Stimulated activated CD8-positive, alpha-beta memory T cell treated with anti-CD3 and anti-CD28 coated beads, Interleukin-15, amount 100 ng/mL, for 48 hours (primary cell): ENCODE measurements around the gene PREX1.

Experiments used
- DNase-seq, 2 donors: peaks; one replicate each; pipeline ENCODE4 v3.0.0-alpha.2; 2020; ENCODE audit warnings: low read depth in 2 of 2

The PREX1 gene

DNA sequence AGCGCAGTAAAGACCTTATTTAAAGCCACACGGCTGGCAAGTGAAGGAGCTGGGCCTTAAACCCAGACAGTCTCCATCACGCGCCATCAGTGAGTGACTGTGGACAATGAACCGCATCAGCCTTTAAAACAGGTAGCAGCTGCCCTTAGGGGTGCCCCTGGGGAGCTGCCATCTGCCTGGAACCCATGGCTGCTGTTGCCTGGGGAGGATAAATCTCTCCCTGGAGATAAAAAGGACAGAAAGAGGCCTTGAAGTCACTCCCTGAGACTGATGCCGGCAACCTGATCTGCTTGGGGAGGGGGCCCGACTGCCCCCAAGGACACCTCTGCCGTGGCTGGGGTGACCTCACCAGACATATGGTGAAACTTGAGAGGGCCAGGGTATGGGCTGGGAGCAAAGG, 73.5 kb downstream of the PREX1 start:
- no peak for DNase-seq

DNA sequence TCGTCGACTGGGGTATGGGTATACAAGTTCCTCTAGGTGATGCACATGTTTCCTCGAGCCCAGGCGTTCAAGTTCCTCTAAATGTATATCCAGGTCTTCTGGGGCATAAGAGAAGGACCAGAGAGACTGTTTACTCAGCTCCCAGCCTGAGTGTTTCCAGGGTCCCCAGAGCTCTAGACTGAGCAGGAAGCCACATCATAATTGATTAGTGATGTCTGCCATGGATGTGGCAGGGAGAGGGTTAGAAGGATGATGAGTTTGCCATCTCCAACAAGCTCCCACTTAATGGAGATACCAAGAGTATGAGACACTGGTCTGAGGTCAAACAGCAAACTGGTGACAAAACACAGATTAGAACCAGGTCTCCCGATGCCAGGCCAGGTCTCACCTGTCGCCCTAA, 74.8 kb downstream of the PREX1 start:
- no peak for DNase-seq

DNA sequence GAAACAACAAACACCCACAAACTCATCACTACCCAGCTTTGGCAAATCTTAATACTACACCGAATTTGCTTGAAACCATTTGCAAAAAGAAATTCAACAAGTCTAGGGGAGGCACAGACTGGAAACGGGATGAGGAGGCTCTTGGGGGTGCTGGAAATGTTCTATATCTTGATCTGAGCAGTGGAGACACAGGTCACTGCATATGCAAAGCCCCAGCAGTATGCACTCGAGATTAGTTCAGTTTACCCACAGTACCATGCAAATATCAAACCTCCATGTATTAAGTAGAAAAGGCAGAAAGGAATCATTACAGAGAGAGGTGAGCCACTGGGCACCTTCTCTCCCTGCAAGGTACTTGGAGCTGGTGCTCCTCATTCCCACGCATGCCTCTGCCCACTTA, 75.9 kb downstream of the PREX1 start:
- DNase-seq: no peak

DNA sequence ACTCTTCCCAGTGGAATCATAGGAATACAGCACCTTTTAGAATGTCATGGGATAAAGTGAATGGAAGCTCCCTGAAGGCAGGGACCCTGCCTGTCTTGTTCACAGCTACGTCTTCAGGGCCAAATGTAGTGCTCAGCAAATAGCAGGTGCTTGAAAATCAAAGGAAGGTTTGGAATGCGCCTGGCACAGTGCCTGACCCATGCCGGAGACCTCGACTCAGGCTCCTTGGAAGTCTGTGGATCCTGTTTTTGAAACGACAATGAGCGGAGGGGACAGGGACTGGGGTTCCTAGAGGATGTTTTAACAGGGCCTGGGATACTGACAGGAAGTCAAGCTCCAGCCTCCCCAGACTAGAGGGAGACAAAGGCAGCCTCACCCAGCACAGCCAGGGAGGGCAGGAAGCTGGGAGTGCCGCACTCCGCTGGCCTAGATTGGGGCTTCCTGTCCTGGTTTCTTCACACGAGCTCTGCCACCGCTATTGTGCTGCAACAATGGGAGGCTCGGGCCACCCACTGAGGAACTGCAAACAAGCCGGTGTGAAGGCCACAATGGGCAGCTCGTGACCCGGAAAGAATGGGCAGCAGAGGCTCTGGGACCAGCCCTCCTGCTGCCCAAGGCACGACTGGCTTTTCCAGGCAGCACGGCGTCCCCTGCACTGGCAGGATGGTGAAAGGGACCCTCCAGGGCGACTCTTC, 76.7 kb downstream of the PREX1 start:
- DNase-seq: no peak

DNA sequence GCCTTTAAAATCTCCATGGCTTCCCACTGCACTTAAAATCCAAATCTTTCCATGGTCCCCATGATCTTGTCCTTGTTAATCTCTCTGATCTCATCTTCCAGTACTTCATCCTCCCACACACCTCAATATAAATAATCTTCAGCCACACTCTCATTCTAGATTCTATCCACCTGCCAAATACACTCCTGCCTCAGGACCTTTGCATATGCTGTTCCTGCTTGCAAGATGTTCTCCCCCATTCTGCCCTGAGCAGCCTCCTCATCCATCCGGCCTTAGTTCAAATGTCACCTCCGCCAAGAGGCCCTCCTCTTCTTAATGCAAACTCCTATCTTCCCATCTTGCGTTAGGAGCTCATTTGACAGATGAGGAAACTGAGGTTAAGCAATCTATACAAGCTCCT, 77.4 kb downstream of the PREX1 start:
- DNase-seq: no peak

DNA sequence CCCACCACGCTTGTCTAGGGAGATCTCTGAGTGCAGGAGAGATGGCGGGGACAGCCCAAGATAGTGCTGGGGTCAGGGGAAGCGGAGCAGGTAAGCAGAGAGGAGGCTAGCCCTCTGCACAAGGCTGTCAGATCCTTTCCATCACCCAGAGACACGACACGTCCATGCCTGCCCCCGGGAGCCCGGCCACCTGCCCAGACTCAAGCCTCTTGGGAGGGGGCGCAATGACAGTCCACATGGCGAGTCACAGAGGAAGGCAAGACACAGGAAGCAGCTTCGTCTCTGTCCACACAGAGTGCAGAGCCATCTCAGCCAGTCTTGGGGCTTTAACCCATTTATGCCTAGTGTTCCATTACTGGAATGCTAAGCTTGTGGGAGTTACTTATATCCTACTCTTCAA, 78.4 kb downstream of the PREX1 start:
- no peak for DNase-seq

DNA sequence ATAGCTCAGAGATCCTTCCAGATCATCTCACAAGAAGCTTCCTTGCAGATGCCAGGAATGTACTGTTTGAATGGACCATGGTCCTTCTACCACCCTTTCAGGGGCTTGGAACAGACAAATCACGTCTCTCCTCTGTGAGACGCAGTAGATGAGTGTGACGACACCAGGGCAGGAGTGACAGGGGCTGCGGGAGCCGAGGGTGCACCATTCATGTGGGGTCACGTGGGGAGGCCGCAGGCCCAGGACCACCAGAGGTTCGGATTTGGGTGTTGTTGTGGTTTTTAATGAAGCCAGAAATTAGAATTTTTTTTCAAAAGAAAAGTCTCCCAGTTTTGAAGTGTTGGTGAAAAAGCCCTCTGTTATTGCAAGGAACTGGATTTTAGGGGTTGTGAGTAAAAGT, 79.2 kb downstream of the PREX1 start:
- no peak for DNase-seq

DNA sequence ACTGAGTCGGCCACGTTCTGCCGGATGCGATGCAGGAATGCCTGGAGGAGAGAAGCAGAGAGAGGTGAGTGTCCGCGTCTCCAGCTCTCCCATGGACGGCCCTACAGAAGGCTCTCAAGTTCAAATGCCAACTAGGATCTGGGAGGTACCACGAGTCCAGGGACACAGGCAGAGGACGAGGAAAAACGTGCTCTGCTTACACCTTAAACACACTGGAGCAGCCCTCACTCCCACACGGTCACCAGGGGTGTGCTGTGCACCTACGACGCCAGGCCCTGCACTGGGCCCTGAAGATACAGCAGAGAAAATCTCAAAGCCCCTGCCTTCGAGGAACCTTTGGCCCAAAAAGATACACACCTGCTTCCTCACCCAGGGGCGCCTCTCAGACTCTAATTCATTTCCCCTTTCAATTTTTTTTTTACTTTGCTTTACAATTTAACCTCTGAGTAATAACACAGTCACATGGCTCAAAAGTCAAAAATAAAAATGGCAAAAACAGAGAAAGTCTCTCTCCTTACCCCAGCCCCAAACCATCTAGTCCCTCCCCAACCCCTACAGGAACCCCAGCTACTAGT, 79.9 kb downstream of the PREX1 start:
- no peak for DNase-seq

DNA sequence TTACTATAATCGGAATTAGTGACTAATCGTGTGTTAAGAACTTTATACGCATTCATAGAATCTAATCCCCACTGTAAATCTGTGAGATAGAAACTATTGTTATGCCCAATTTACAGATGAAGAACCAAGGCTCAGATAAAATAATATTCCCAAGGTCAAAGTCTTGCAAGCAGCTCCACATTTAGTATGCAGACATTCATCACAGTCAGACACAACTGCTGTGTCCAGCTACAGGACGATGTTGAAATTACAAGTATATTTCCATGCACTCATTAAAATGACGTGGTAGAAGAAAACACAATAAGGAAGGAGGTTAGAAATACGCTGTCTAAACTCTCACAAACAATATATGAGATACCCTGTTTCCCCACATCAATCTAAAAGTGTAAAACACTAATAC, 82.5 kb downstream of the PREX1 start:
- DNase-seq: no peak

DNA sequence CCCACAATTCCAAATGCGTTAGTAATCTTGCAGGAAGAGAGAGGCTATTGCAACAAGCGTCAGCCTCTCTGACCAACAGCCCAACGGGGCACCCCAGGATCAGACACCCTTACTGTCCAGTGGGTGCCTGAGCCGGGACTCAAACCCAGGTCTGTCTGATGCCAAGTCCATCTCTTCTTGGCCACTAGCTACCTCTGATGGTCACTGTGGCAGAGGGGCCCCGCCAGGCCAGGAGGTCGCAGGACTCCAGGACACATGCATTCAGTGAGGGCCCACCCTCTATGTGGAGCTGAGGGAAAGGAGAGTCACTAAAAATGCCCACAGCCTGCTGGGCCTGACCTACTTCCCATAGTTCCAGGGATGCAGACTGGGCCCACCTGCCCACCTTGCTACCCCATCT, 83.3 kb downstream of the PREX1 start:
- no peak for DNase-seq

DNA sequence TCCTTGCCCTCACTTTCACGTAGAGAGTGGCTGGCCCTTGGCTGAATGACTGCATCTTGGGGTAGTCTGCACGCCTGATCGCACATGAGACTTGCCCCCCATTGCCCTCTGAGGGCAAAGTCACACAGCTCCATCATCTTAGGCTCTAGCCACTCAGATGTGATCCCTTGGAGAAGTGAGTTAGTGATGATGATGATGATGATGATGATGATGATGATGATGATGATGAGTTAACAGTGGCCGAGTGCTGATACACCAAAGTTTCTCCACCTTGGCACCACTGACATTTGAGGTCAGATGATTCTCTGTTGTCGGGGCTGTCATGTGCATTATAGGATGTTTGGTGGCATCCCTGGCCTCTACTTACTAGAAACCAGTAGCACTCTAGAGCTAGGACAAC, 84.0 kb downstream of the PREX1 start:
- no peak for DNase-seq

DNA sequence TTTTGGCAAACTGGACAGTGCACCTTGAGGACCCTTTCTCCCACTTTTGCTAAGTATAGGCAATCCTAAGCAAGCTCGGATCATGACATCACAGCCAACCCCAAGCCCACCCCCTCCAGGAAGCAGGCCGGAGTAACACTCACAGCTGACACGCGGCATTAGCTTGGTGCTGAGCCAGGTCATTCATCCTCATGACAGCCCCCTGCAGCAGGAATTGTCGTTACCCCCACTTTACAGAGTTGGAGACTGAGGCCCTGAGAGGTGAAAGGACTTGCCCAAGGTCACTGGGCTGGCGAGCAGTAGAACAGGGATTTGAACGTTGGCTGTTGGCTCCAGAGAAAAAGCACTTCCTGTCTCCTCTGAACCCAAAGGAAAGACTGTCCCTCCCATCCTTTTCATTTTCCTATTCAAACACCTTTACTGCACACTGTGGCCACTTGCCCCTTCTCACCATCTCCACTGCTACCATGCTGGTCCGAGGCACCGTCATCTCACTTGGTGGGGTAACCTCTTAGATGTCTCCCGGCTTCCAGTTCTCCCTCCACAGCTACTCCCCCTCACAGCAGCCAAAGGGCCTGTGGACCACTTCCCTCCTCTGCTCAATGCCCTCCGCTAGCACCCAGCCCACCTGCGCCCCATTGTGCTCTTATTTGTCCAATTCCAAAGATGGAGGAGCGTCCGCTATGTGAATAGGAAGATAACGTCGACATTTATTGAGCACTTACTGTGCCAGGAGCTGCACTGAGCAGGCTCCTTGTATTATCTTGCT, 84.7 kb downstream of the PREX1 start:
- DNase-seq: no peak

DNA sequence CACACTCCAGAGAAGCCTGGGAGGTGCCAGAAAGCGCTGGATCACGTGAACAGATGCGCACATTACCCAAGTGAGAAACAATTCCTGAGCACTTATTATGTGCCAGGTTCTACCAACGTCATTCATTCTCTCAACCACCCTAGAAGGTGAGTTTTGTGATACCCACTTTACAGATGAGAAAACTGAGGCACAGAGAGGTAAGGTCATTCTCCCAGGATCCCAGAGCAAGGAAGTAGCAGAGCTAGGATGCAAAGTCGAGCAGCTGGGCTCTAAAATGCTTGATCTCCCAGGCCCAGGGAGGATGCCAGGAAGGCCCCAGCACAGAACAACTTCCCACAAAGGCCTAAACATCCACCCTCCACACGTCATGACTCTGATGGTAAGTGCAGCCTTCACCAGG, 85.6 kb downstream of the PREX1 start:
- no peak for DNase-seq

DNA sequence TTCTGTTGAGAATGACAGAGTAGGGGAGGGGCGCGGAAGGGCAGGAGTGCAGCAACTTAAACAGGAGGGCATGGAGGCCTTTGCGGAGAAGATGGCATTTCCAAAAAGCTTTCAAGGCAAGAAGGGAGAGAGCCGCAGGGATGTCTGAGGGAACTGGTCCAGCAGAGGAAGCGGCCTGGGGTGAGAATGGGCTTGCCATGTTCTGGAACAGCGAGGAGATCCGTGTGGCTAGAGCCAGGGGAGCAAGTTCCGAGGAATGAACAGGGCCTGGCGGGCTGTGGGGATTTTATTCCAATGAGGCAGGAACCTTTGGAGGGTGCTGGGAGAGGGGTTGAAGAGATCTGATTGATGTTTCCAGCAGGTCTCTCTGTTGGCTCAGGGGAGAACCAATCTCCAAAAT, 86.1 kb downstream of the PREX1 start:
- DNase-seq: no peak

DNA sequence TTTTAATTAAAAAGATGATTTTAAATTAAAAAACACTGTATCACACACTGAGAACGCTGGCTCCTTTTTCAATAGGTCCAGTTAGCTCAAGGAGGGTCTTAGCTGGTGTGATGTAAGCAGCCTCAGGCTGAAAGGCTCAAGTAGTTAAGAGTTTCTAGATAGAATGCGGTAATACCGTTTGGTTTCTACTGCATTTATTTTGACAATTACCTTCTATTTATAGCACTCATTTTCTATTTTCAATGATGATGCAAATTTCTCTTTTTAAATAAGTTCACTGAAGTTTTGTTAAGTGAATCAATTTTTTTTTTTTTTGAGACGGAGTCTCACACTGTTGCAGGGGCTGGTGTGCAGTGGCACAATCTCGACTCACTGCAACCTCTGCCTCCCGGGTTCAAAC, 87.1 kb downstream of the PREX1 start:
- no peak for DNase-seq

DNA sequence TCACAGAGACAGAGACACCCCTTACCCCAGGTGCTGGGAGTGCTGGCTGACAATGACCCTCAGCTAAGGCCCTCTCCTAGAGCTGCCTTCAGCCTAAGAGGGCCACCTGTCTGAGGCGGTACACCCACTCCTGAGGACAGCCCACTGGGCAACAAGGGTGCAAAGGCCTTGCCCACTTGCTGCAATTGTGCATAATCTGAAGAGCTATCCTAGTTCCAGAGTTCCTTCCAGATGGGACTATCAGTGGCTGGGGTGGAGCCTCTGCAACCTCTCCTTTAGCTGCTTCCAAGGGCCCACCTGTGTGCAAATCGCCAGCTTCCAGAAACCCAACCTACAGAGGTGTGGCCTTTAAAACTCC, 87.5 kb downstream of the PREX1 start:
- DNase-seq: no peak

DNA sequence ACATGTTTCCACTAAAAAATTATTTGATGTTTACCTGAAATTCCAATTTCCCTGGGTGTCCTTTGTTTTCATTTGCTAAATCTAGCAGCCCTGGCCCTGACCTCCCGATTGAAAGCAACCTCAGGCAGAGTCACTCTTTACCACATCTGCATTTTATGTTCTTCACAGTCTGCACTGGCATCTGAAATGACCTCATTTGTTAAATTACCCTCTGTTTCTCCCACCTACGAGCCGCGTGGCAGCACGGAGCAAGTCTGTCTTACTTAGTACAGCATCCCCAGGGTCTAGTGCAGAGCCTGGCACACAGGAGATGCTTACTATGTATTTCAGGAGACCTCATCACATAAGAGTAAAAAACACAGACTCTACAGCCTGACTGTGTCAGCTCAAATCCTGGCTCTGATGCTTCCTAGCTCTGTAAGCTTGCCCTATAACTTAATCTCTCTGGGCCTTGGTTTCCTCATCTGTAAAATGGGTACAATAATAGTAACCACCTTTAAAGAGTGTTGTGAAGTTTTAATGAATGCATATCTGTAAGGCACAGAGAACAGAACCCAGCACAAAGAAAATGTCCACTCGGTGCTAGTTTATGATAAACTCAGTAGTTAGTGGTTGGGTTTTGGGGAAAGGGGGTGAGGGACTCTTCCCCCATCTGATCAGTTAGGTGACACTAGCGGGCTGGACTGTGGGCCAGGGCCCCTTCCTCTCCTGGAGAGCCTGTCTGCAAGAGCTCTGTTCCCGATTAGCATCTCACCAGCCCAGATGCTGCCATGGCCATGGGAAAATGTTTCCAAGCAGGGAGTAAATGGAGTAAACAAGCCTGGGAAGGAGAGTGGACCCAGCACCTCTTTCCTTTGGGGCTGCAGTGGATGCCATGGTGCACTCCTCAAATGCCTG, 88.2 kb downstream of the PREX1 start:
- peak in 1 of 2 donors; percentile 47 for DNase-seq

DNA sequence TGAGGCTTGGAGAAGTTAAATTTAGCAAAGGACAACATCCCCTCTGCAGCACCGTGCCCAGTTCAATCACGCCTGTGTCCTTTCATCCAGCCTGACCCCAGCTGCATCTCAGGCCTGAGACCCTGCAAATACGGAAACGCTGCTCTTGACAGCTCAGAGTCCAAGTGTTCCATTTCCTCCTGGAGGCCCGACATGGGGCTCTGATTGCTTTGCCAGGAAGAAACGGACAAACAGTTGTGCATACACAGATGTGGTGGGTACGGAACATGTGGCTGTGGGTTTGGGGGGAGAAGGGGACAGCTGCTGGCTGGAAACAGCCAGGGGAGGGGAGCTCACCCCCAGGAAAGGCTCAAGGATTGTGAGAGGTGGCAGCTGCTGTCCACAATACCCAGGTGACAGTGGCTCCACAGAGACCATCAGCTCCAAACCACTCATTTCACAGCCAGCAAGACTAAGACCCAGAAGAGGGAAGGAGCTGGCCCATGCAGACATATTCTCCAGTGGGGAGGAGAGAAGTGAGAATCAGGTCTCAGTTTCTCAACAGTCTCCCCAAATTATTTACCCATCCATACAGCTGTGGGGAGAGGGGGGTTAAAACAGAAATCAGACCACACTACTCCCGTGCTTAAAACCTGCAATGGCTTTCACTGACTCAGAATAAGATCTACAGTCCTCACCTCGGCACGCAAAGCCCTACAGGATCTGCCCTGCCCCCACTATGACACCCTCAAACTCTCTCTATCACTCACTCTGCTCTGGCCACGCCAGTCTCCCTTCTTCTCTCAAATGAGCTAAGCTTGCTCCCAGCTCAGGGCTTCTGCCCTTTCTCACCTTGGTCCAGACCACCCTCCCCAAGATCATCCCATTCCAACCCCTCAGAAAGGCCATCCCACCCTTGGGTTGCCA, 89.1 kb downstream of the PREX1 start:
- peak; percentile 66 to 76 for DNase-seq

DNA sequence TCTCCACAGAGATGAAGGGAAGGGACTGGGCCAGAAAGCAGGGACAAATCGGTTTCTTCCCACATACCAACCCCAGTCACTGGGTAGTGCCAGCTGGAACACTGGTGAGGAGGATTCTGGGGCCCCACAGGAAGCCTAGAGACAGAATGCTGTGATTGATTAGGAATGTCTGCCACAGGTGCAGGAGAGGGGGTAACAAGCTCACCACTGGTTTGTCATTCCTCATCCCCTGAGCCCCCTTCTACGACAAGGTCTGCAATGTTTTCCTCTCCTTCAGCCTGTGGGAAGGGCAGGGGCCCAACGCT, 89.8 kb downstream of the PREX1 start:
- no peak for DNase-seq

DNA sequence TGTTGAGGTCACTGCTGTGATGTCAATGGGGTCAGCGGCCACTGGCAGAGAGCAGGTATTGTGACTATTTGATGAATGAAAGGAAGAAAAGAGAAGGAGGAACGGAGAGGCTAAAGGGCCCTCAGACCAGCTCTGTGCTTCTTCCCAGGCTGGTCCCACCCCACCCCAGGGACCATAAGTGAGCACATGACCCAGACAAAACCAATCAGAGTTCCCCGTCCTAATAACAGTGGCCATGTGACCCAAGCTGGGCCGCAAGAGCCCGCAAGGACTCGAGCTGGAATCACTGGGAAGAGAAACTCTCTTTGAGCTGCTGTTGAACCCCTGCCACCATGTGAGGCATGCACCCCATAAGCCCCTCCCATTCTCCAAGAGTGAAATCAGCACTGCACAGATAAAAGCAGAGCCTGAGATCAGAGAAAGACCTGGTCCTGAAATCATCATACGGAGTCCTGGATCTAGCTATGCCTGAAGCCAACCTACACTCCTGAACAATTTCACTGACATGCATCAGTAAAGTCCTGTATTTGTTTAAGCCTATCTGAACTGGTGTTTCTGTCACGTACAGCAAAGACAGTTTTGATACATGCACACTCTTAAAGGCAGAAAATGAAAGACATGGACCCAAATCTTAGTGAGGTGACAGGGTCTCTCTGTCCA, 90.2 kb downstream of the PREX1 start:
- no peak for DNase-seq

DNA sequence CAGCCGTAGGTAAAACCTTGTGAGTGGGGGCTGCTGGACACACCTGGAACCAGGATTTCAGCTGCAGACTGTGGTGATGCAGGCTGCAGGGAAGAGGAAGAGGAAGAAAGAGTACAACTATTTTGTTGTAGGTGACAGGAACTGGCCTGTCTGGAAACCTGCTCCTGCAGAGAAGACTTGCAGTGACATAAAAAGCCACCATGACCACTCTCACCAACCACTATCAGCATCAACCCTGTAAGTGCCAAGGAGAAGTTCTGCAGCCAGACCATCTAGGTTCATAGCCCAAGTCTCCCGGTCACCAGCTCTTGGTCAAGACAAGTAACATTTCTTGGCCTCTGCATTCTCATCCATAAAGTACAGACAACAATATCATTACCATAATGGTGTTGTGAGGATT, 91.2 kb downstream of the PREX1 start:
- DNase-seq: no peak
